Measurements from ENCODE around the gene WDR73.

WDR73 gene

DNA sequence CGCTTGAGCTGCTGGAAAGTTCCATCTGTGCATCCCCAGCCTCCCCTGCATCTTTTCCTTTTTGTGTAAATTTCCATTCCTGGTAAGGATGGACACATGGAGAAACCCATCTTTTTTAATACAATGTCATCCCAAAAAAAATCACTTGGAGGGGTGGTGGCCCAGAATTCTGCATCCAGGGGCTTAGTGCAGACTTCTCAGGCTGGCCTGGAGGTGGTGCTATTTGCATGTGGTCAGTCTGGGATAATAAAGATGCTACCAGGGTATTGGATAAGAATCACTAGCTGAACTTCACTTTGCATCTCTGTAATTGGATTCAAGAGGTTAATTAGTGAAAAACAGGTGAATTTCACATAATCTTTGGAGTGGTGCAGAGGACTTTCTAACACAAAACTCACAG is 55.1 kb downstream of the WDR73 start:
- TF ChIP-seq EZH2phosphoT487 (IDR thresholded peaks at IDR 0.05; ENCODE audit: borderline replicate concordance) = no peak
- TF ChIP-seq, protein P1, sequence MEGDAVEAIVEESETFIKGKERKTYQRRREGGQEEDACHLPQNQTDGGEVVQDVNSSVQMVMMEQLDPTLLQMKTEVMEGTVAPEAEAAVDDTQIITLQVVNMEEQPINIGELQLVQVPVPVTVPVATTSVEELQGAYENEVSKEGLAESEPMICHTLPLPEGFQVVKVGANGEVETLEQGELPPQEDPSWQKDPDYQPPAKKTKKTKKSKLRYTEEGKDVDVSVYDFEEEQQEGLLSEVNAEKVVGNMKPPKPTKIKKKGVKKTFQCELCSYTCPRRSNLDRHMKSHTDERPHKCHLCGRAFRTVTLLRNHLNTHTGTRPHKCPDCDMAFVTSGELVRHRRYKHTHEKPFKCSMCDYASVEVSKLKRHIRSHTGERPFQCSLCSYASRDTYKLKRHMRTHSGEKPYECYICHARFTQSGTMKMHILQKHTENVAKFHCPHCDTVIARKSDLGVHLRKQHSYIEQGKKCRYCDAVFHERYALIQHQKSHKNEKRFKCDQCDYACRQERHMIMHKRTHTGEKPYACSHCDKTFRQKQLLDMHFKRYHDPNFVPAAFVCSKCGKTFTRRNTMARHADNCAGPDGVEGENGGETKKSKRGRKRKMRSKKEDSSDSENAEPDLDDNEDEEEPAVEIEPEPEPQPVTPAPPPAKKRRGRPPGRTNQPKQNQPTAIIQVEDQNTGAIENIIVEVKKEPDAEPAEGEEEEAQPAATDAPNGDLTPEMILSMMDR (conservative IDR thresholded peaks at IDR 0.05; ENCODE audit: low read length) = peak; percentile 93
- no peak overlapping the region for H2AFZ ChIP-seq (ENCODE audit: low read length)
- no peaks in the 10 kb centered on the region for H3K27me3 ChIP-seq (ENCODE audit: insufficient read depth, low read length, poor library complexity, severe bottlenecking)
- peaks cover 31% of the 10 kb centered on the region for H3K79me2 ChIP-seq (ENCODE audit: insufficient read depth, low read length)
- H4K20me1 ChIP-seq (ENCODE audit: insufficient read depth, low read length, poor library complexity, severe bottlenecking) = peaks cover 16% of the 10 kb centered on the region
- H3K4me2 ChIP-seq (ENCODE audit: low read depth, low read length, poor library complexity, severe bottlenecking) = peak overlapping the region; percentile 88
- H3K9ac ChIP-seq (ENCODE audit: low read depth, low read length, poor library complexity, severe bottlenecking) = peak overlapping the region; percentile 80
- peak overlapping the region; percentile 68 for H3K4me3 ChIP-seq (ENCODE audit: low read length, poor library complexity, severe bottlenecking)
- H3K36me3 ChIP-seq (ENCODE audit: insufficient read depth, low read length) = no peaks in the 10 kb centered on the region
- H3K9me3 ChIP-seq (ENCODE audit: insufficient read depth, low read depth, low read length) = no peaks in the 10 kb centered on the region
- H3K9me2 ChIP-seq (replicated peaks; ENCODE audit: low read depth, low read length) = no peaks in the 10 kb centered on the region
- peaks cover 57% of the 10 kb centered on the region for H3K4me1 ChIP-seq (ENCODE audit: insufficient read depth, low read length, poor library complexity, severe bottlenecking)
- H3F3A ChIP-seq (ENCODE audit: low read depth) = peaks cover 9% of the 10 kb centered on the region

DNA sequence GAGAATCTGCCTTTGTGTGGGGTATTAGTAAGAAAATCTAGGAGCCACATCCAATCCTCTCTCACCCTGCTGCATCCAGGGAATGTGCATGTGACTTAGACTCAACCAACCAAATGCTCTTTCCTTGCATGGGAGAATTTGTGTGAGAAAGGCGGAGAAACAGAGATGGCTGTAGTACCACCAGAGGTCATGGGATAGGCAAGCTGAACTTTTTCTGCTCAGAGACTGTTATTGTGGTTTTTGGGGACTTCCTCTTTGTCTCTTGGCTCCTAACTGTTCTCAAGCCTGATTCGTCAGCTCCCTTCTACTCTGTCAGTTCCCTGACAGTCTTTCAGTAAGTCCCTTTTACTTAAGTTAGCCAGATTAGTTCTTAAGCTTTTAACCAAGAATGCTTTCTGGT is 55.8 kb downstream of the WDR73 start:
- Histone ChIP-seq H3K9me3 (ENCODE audit: insufficient read depth, low read depth, low read length) (no peaks in the 10 kb centered on the region), H3K36me3 (ENCODE audit: insufficient read depth, low read length) (no peaks in the 10 kb centered on the region), H4K20me1 (ENCODE audit: insufficient read depth, low read length, poor library complexity, severe bottlenecking) (peaks cover 9% of the 10 kb centered on the region), H3K79me2 (ENCODE audit: insufficient read depth, low read length) (peaks cover 23% of the 10 kb centered on the region), H3K4me1 (ENCODE audit: insufficient read depth, low read length, poor library complexity, severe bottlenecking) (peaks cover 51% of the 10 kb centered on the region), H3K4me3 (ENCODE audit: low read length, poor library complexity, severe bottlenecking) (peak overlapping the region; percentile 68), H2AFZ (ENCODE audit: low read length) (peak overlapping the region; percentile 34; the same call in 1 of the 2 replicates), H3K4me2 (ENCODE audit: low read depth, low read length, poor library complexity, severe bottlenecking) (peak overlapping the region; percentile 88), H3K27me3 (ENCODE audit: insufficient read depth, low read length, poor library complexity, severe bottlenecking) (no peaks in the 10 kb centered on the region), H3F3A (ENCODE audit: low read depth) (peaks cover 9% of the 10 kb centered on the region), H3K9ac (ENCODE audit: low read depth, low read length, poor library complexity, severe bottlenecking) (peak overlapping the region; percentile 80), H3K9me2 (replicated peaks; ENCODE audit: low read depth, low read length) (no peaks in the 10 kb centered on the region)
- TF ChIP-seq, protein P1 (conservative IDR thresholded peaks at IDR 0.05; ENCODE audit: low read length) = no peak
- TF ChIP-seq EZH2phosphoT487 (IDR thresholded peaks at IDR 0.05; ENCODE audit: borderline replicate concordance) = no peak

DNA sequence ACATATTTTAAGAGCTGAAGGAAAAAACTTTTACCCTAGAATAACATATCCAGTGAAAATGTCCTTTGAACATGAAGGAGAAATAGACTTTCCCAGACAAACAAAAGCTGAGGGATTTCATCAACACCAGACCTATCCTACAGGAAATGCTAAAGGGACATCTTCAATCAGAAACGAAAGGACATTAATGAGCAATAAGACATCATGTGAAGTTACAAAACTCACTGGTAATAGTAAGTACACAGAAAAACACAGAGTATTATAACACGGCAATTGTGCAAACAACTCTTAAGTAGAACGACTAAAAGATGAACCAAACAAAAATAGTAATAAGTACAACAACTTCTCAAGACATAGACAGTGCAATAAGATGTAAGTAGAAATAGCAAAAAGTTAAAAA is 56.8 kb downstream of the WDR73 start:
- H3F3A ChIP-seq (ENCODE audit: low read depth) = peaks cover 9% of the 10 kb centered on the region
- H3K4me1 ChIP-seq (ENCODE audit: insufficient read depth, low read length, poor library complexity, severe bottlenecking) = peaks cover 45% of the 10 kb centered on the region
- no peak overlapping the region for H3K9ac ChIP-seq (ENCODE audit: low read depth, low read length, poor library complexity, severe bottlenecking)
- H3K9me3 ChIP-seq (ENCODE audit: insufficient read depth, low read depth, low read length) = no peaks in the 10 kb centered on the region
- H3K4me3 ChIP-seq (ENCODE audit: low read length, poor library complexity, severe bottlenecking) = no peak overlapping the region
- peaks cover 1% of the 10 kb centered on the region for H4K20me1 ChIP-seq (ENCODE audit: insufficient read depth, low read length, poor library complexity, severe bottlenecking)
- no peaks in the 10 kb centered on the region for H3K9me2 ChIP-seq (replicated peaks; ENCODE audit: low read depth, low read length)
- H3K79me2 ChIP-seq (ENCODE audit: insufficient read depth, low read length) = peaks cover 14% of the 10 kb centered on the region
- no peak overlapping the region for H2AFZ ChIP-seq (ENCODE audit: low read length)
- no peaks in the 10 kb centered on the region for H3K27me3 ChIP-seq (ENCODE audit: insufficient read depth, low read length, poor library complexity, severe bottlenecking)
- no peaks in the 10 kb centered on the region for H3K36me3 ChIP-seq (ENCODE audit: insufficient read depth, low read length)
- TF ChIP-seq EZH2phosphoT487 (IDR thresholded peaks at IDR 0.05; ENCODE audit: borderline replicate concordance) = no peak
- TF ChIP-seq, protein P1 (conservative IDR thresholded peaks at IDR 0.05; ENCODE audit: low read length) = no peak
- H3K4me2 ChIP-seq (ENCODE audit: low read depth, low read length, poor library complexity, severe bottlenecking) = peak overlapping the region; percentile 88

Measured in Loucy (cell line).